HepG2 (cell line): ENCODE measurements around the gene PCNX1. TPM values are rescaled to one million over a fixed set of nuclear protein-coding genes. Genes with fewer than 3 reads are reported as not detected.

Experiments
- ATRX ChIP-seq: sonication (generic); formaldehyde crosslinking; IDR thresholded peaks from 2 replicates; pipeline ENCODE4 v1.4.0; 2020; ENCODE audit warnings: missing genetic modification reagents, borderline replicate concordance
- HDAC6 ChIP-seq: fragments of 200-600 bp; sonication (generic); IDR thresholded peaks from 2 replicates; pipeline ENCODE4 v1.7.0; 2017; ENCODE audit warnings: mild to moderate bottlenecking, antibody characterized with exemption, low read length, low read depth
- MAFF ChIP-seq: IDR thresholded peaks from 2 replicates; pipeline ENCODE4 v1.6.1; 2011; ENCODE audit warnings: low read depth, low read length, improper control_type of control experiment
- NFAT5 ChIP-seq: sonication (generic); formaldehyde crosslinking; IDR thresholded peaks from 2 replicates; pipeline ENCODE4 v1.4.0; 2020; ENCODE audit warnings: missing genetic modification reagents
- SP1 ChIP-seq, 2 experiments: fragments of 450-650 bp in 1 of 2; sonication (generic) in 1 of 2; formaldehyde crosslinking in 1 of 2; IDR thresholded peaks; 2 replicates each; pipeline versions ENCODE4 v1.4.0 to v1.6.1; 2016 to 2020; ENCODE audit warnings: missing genetic modification reagents in 1 of 2
- SP140L ChIP-seq: sonication (generic); formaldehyde crosslinking; IDR thresholded peaks from 2 replicates; pipeline ENCODE4 v1.4.0; 2020; ENCODE audit warnings: missing genetic modification reagents, borderline replicate concordance
- ZFP37 ChIP-seq: sonication (generic); formaldehyde crosslinking; IDR thresholded peaks from 2 replicates; pipeline ENCODE4 v1.4.0; 2020; ENCODE audit warnings: missing genetic modification reagents, borderline replicate concordance
- ZKSCAN5 ChIP-seq: sonication (generic); formaldehyde crosslinking; IDR thresholded peaks from 2 replicates; pipeline ENCODE4 v1.5.1; 2020; ENCODE audit warnings: mild to moderate bottlenecking, missing genetic modification reagents
- ZNF230 ChIP-seq: sonication (generic); formaldehyde crosslinking; IDR thresholded peaks from 2 replicates; pipeline ENCODE4 v1.4.0; 2020; ENCODE audit warnings: mild to moderate bottlenecking, missing genetic modification reagents
- ZNF501 ChIP-seq: sonication (generic); formaldehyde crosslinking; IDR thresholded peaks from 2 replicates; pipeline ENCODE4 v1.5.1; 2020; ENCODE audit warnings: mild to moderate bottlenecking, moderate library complexity, missing genetic modification reagents
- ZNF672 ChIP-seq: sonication (generic); formaldehyde crosslinking; IDR thresholded peaks from 2 replicates; pipeline ENCODE4 v1.8.1; 2022; ENCODE audit warnings: missing genetic modification reagents
- ZSCAN29 ChIP-seq: sonication (generic); formaldehyde crosslinking; conservative IDR thresholded peaks from 2 replicates; pipeline ENCODE4 v1.4.0; 2020; ENCODE audit warnings: mild to moderate bottlenecking, missing genetic modification reagents
- ZSCAN31 ChIP-seq: sonication (generic); formaldehyde crosslinking; IDR thresholded peaks from 2 replicates; pipeline ENCODE4 v1.5.0; 2020; ENCODE audit warnings: low read depth, mild to moderate bottlenecking, missing genetic modification reagents
- polyA plus RNA-seq, 8 experiments: library from polyadenylated mRNA; depleted of rRNA in 3 of 8; stranded (reverse) in 7 of 8; unstranded in 1 of 8; fragments of >200 nt; fragmentation: Illumina TruSeq in 4 of 8; extraction: Trizol in 4 of 8; gene quantifications; 2 replicates each; pipeline versions ENCODE4 v1.2.1 to v1.2.3, GENCODE V29; 2011 to 2016; ENCODE audit warnings: low read depth in 4 of 8, missing spikeins in 1 of 8, mixed read lengths in 1 of 8; ENCODE audit not compliant: insufficient read depth in 1 of 8
- total RNA-seq, 5 experiments: library from RNA; depleted of rRNA; stranded (reverse); fragments of >200 nt; fragmentation: Illumina TruSeq; extraction: Trizol; gene quantifications; 2 replicates each; pipeline ENCODE4 v1.2.3, GENCODE V29; 2016; ENCODE audit warnings: low read depth in 1 of 5
- TF ChIP-seq, protein P1 (sequence below): sonication (generic); formaldehyde crosslinking; IDR thresholded peaks from 2 replicates; pipeline ENCODE4 v1.4.0; 2020; ENCODE audit warnings: mild to moderate bottlenecking, low read depth, missing genetic modification reagents
- TF ChIP-seq, protein P2 (sequence below): IDR thresholded peaks from 2 replicates; pipeline ENCODE4 v1.6.1; 2016; ENCODE audit warnings: low read depth
- TF ChIP-seq, protein P3 (sequence below): sonication (generic); formaldehyde crosslinking; IDR thresholded peaks from 2 replicates; pipeline ENCODE4 v1.4.0; 2020; ENCODE audit warnings: missing genetic modification reagents; ENCODE audit errors: not compliant biosample characterization
- TF ChIP-seq, protein P4 (sequence below): IDR thresholded peaks from 2 replicates; pipeline ENCODE4 v1.6.1; 2018; ENCODE audit warnings: missing genetic modification reagents, mild to moderate bottlenecking, missing compliant biosample characterization

Gene PCNX1
- total and polyA plus RNA-seq, 2 of the 13 experiments (the other 11 are each of a cell fraction or from before 2014, with no cell fraction given), result 24.9 to 30.3 TPM

- TF ChIP-seq NFAT5 (no peak), ZKSCAN5 (CRISPR knock-in tag) (no peak), ZFP37 (CRISPR knock-in tag) (no peak), SP1 (IDR thresholded peaks at IDR 0.05) (no peak), SP1 (CRISPR knock-in tag; IDR thresholded peaks at IDR 0.05) (peak; percentile 56; the same call in 1 of the 2 replicates), ZNF501 (CRISPR knock-in tag) (peak; percentile 59; the same call in 1 of the 2 replicates), MAFF (no peak), ZSCAN31 (CRISPR knock-in tag) (no peak; the same call in 1 of the 2 replicates), ZNF230 (no peak), SP140L (CRISPR knock-in tag) (no peak), ATRX (CRISPR knock-in tag) (no peak), ZNF672 (CRISPR knock-in tag) (no peak), ZSCAN29 (0 out of 2 replicates have a peak, but pooled peaks have one; percentile 33), HDAC6 (no peak)
- TF ChIP-seq, protein P1, sequence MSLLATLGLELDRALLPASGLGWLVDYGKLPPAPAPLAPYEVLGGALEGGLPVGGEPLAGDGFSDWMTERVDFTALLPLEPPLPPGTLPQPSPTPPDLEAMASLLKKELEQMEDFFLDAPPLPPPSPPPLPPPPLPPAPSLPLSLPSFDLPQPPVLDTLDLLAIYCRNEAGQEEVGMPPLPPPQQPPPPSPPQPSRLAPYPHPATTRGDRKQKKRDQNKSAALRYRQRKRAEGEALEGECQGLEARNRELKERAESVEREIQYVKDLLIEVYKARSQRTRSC (CRISPR knock-in tag), result no peak
- TF ChIP-seq, protein P2, sequence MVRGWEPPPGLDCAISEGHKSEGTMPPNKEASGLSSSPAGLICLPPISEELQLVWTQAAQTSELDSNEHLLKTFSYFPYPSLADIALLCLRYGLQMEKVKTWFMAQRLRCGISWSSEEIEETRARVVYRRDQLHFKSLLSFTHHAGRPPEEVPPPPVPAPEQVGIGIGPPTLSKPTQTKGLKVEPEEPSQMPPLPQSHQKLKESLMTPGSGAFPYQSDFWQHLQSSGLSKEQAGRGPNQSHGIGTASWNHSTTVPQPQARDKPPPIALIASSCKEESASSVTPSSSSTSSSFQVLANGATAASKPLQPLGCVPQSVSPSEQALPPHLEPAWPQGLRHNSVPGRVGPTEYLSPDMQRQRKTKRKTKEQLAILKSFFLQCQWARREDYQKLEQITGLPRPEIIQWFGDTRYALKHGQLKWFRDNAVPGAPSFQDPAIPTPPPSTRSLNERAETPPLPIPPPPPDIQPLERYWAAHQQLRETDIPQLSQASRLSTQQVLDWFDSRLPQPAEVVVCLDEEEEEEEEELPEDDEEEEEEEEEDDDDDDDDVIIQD, result no peak
- TF ChIP-seq, protein P3, sequence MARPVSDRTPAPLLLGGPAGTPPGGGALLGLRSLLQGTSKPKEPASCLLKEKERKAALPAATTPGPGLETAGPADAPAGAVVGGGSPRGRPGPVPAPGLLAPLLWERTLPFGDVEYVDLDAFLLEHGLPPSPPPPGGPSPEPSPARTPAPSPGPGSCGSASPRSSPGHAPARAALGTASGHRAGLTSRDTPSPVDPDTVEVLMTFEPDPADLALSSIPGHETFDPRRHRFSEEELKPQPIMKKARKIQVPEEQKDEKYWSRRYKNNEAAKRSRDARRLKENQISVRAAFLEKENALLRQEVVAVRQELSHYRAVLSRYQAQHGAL (CRISPR knock-in tag), result no peak
- TF ChIP-seq, protein P4, sequence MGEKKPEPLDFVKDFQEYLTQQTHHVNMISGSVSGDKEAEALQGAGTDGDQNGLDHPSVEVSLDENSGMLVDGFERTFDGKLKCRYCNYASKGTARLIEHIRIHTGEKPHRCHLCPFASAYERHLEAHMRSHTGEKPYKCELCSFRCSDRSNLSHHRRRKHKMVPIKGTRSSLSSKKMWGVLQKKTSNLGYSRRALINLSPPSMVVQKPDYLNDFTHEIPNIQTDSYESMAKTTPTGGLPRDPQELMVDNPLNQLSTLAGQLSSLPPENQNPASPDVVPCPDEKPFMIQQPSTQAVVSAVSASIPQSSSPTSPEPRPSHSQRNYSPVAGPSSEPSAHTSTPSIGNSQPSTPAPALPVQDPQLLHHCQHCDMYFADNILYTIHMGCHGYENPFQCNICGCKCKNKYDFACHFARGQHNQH (CRISPR knock-in tag), result peak; percentile 34; the same call in 1 of the 2 replicates
Measured at GRCh38 chr14:70907176-70907995, at the start of gene PCNX1 (continued).
